ENCODE measurements around the gene TSHZ2.
"Not testable (repeated sequence)": the region's sequence is repeated elsewhere in the genome, so short reads cannot be mapped to it uniquely, and the experiment has no call there.

Gene TSHZ2

DNA sequence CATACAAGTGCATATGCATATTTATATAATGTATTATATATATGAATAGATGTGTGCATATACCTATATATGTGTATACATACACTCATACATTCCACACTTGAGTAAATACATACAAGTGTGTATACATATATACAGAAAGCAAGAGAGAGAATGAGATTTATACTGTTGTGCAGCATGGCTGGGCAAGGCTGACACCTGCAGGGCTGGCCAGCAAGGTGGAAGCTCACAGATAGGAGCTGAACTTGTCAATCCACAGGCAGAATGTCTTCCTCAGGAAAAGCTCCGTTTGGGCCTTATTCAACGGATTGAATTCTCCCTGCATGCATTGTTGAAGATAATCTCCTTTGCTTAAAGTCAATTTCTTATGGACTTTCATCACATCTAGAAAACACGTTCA, 364.7 kb downstream of the TSHZ2 start:
- no peak overlapping the region for H3K4me3 ChIP-seq (ENCODE audit: low read depth, low read length)
- DNase-seq (ENCODE audit: low read depth): no peak

GRCh38 chr20:53337390-53338101, 365.4 kb downstream of the TSHZ2 start:
- no peak for DNase-seq (ENCODE audit: low read depth)
- no peak overlapping the region for H3K4me3 ChIP-seq (ENCODE audit: low read depth, low read length)

- DNase-seq (ENCODE audit: low read depth): no peak
- H3K4me3 ChIP-seq (ENCODE audit: low read depth, low read length): no peak overlapping the region
Observed at GRCh38 chr20:53338716-53339115, 366.6 kb downstream of the TSHZ2 start.

DNA sequence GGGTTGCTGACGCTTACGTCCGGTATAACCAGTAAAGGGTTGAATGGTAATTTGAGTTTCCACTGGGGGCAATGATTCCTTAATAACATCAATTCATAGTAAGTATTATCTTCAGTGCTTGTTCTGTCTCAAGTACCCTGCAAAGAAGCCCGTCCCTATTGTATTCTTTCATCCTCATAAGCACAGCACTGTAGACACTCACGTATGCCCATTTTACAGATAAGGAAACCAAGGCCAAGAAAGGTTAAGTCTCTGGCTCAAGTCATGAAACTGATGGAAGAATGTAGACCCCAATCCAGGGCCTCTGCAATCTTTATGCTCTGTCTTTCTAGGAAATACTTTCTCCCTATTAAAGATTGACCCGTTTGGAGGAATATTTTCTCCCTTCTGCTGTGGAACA, 370.3 kb downstream of the TSHZ2 start:
- H3K4me3 ChIP-seq (ENCODE audit: low read depth, low read length): no peak overlapping the region
- no peak for DNase-seq (ENCODE audit: low read depth)

DNA sequence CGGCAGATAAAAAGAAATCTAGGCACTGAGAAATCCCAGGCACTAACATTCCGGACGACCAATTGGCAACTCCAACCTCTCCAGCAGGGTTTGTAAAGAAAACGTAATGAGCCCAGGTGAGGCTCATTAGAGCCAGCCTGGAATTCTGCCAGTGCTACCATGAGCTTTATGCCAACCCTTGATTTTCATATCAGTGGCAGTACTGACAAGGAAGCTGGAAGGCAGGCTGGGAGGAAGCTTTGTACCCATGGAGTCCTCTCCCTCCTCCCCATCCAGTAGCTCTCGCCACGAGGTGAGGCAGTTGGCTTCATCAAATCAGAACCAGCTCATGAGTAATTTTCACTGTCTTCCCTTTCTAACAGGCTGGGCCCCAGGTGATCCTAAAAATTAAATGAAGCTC, 371.3 kb downstream of the TSHZ2 start:
- H3K4me3 ChIP-seq (ENCODE audit: low read depth, low read length): no peak overlapping the region
- no peak for DNase-seq (ENCODE audit: low read depth)

DNA sequence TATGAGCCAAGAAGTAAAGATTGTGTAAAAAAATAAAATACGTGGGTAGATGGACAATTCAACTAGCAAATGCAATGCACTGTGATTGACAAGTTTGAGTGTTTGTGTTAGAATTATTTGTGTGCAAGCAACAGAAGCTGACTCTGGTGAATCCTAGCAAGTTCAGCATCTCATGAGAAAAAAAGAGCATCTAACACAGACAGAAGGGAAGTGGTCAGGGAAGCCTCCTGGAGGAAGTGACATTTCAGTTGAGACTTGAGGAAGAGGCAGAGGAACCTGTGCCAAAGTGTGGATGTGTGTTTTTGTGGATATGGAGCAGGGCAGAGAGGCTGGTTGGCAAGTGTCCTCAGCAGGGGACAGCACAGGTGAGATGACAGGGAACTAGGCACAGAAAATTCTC, 372.7 kb downstream of the TSHZ2 start:
- DNase-seq (ENCODE audit: low read depth): no peak

DNA sequence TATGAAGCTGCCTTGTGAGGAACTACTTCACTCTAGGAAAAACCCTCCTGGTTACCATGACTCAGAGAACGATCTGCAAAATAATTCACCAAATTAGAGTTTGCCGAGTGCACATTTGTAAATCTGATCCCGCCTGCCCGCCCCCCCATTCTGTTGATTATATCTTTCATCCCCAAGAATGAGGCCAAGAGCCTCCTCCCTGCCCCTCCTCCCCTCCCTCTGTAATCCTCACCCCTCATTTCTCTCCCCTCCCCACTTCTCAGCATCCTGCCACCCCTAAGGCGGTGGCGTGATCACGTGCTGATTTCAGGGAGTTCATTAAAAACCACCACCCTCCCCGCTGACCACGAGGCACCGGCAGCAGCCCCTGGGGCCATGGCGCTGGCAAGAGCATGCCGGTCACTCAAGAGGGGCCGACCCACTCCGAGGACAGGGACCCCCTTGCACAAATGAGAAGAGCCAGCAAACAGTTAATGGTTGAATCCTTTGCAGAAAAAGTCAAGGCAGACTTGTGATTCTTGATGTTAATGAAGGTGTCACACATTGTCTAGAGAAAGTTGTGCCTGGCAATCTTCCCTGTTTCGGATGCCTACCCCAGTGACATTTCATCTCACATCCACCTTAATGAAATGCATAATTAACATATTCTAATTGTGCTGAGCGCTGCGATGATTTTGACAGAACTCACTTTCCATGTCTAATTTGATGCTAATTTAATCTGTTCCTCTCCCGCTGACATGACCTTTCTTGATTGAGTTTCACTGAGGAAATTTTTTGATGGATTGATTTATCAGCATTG, 373.6 kb downstream of the TSHZ2 start:
- DNase-seq (ENCODE audit: low read depth): no peak
- H3K4me3 ChIP-seq (ENCODE audit: low read depth, low read length): no peak overlapping the region

More for the DNA sequence above, 372.7 kb downstream of the TSHZ2 start:
- no peak overlapping the region for H3K4me3 ChIP-seq (ENCODE audit: low read depth, low read length)

DNA sequence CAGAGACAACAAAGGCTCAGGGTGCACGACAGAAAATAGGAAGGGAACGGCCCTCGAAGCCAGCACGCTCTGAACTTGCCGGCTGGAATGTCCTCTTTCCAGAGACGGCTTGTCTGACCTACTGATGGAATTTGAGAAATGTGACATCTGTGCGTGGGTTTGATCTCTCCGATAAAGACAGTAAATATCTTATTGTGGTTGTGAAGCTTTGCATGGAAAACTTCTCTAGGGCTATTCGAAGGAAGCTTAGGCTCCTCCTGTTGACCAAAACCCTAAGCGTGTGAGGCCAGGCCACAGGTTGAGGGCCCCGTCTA, 374.1 kb downstream of the TSHZ2 start:
- DNase-seq (ENCODE audit: low read depth): no peak
- no peak overlapping the region for H3K4me3 ChIP-seq (ENCODE audit: low read depth, low read length)

DNA sequence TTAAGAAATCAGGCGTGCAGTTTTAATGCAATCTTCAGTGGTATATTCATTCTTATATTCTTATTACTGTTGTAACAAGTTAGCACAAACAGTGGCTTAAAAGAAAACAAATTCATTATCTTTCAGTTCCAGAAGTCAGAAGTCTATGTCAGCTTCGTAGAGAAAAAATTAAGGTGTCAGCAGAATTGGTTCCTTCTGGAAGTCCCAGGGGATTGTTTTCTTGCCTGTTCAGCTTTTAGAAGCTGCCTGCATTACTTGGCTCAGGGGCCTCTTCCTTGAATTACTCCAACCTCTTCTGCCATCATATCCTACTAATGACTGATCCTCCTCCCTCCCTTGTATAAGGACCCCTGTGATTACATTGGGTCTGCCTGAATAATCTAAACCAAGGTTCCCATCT, 377.6 kb downstream of the TSHZ2 start:
- DNase-seq (ENCODE audit: low read depth): no peak
- no peak overlapping the region for H3K4me3 ChIP-seq (ENCODE audit: low read depth, low read length)

GRCh38 chr20:53352727-53353440, 380.7 kb downstream of the TSHZ2 start:
- DNase-seq (ENCODE audit: low read depth): no peak
- H3K4me3 ChIP-seq (ENCODE audit: low read depth, low read length): no peak overlapping the region

DNA sequence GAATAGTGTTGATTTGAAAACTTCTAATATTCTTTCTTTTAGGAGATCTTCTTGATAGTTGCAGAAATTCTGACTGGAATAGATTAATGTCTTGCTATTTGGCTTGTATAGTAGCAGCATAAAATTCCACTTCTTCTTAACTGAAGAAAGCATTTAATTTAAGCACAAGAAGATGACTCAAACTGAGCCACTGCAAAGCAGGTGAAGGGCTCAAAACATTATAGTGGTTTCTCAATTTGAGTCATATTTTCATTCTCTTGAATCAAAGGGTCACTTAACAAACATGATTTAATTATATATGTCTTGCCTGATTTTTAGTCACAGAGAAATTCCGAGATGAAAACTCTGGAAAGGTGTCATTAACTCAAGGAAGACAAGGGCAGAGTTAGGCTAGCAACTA, 382.2 kb downstream of the TSHZ2 start:
- no peak overlapping the region for H3K4me3 ChIP-seq (ENCODE audit: low read depth, low read length)
- no peak for DNase-seq (ENCODE audit: low read depth)

GRCh38 chr20:53355790-53356189, 383.6 kb downstream of the TSHZ2 start:
- no peak overlapping the region for H3K4me3 ChIP-seq (ENCODE audit: low read depth, low read length)
- DNase-seq (ENCODE audit: low read depth): no peak

DNA sequence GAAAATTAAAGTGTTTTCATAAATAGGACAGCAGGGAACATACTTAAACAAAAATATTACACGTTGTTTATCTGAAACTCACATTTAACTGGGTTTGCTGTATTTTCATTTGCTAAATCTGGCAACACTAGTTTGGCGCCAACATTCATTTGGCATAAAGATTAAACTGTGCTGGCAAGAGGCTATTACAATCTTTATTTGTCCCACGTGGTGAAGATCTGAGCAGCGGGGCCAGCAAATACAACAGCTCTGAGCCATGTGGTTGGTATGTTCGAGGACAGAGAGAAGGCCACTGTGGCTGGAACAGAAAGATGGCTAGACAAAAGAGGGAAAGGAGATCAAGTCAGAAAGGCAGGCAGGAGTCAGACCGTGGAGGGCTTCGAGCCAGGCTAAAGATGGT, 387.3 kb downstream of the TSHZ2 start:
- no peak overlapping the region for H3K4me3 ChIP-seq (ENCODE audit: low read depth, low read length)
- no peak for DNase-seq (ENCODE audit: low read depth)

GRCh38 chr20:53360852-53361251, 388.7 kb downstream of the TSHZ2 start:
- H3K4me3 ChIP-seq (ENCODE audit: low read depth, low read length): no peak overlapping the region
- DNase-seq (ENCODE audit: low read depth): no peak

DNA sequence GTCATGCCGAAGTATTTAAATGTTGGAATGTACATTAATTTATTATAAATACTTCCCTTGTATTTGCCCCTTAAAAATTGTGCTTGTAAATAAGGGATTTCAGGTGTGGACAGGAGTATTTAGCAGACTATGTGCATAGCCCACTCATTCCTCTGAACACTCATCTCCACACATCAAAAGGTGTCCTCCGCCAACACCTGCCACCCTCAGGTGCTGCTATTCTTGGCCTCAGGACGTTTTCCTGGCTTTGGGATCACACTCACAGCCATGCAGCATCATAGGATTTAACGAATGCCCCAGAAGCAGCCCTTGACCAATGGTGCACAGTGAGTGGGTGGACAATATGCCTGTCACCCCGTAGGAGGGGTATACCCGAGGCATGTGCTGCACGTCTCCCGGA, 390.6 kb downstream of the TSHZ2 start:
- H3K4me3 ChIP-seq (ENCODE audit: low read depth, low read length): no peak overlapping the region
- no peak for DNase-seq (ENCODE audit: low read depth)

GRCh38 chr20:53364646-53365045, 392.5 kb downstream of the TSHZ2 start:
- no peak for DNase-seq (ENCODE audit: low read depth)
- no peak overlapping the region for H3K4me3 ChIP-seq (ENCODE audit: low read depth, low read length)

- no peak overlapping the region for H3K4me3 ChIP-seq (ENCODE audit: low read depth, low read length)
- no peak for DNase-seq (ENCODE audit: low read depth)
Observed at GRCh38 chr20:53365076-53365475, 392.9 kb downstream of the TSHZ2 start.

- DNase-seq (ENCODE audit: low read depth): no peak
- H3K4me3 ChIP-seq (ENCODE audit: low read depth, low read length): no peak overlapping the region
Observed at GRCh38 chr20:53365539-53366075, 393.4 kb downstream of the TSHZ2 start.

GRCh38 chr20:53366928-53367327, 394.8 kb downstream of the TSHZ2 start:
- not testable (repeated sequence) for DNase-seq (ENCODE audit: low read depth); H3K4me3 ChIP-seq (ENCODE audit: low read depth, low read length)

DNA sequence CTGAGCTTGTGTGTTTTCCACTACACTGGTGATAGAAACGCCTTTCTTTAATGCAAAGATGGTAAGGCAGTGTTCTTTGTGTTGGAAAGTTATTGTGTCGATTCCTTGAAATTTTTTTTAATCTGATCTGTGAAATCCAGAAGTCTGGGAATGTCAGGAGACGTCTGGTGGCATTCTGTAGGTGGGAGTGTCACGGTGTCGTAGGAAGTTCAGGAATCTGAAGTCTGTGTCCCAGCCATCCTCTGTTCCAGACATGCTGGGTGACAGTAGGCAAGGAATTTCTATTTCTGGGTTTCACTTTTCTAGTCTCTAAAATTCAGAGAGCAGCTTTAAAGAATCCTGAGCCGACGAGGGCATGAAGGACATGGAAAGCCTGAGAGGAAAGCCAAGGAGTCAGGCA, 397.7 kb downstream of the TSHZ2 start:
- no peak overlapping the region for H3K4me3 ChIP-seq (ENCODE audit: low read depth, low read length)
- no peak for DNase-seq (ENCODE audit: low read depth)
